Gastrocnemius medialis (tissue), 4 donors: Measurements from ENCODE around the gene BANF1. TPM values are rescaled to one million over a fixed set of nuclear protein-coding genes. Genes with fewer than 3 reads are reported as not detected.

Source experiments
- ATAC-seq, 2 donors: fragments of 150-250 bp; one replicate each; pipeline ENCODE4 v1.9.1; 2016
- DNase-seq, 2 donors: peaks; one replicate each; pipeline ENCODE4 v3.0.0-alpha.2; 2019
- H3K27ac ChIP-seq, 4 donors: fragments of 200-600 bp; sonication (generic); 1 replicate in 1 of 4; 2 replicates in 3 of 4; pipeline ENCODE4 v1.5.1; 2016 to 2018; ENCODE audit warnings: mild to moderate bottlenecking in 2 of 4, moderate library complexity in 1 of 4
- H3K27me3 ChIP-seq, 3 donors: fragments of 200-600 bp; sonication (generic) in 2 of 3; 1 replicate in 1 of 3; 2 replicates in 2 of 3; pipeline versions ENCODE4 v1.5.1 to v1.6.0; 2016 to 2019; ENCODE audit warnings: mild to moderate bottlenecking in 1 of 3, moderate library complexity in 1 of 3
- H3K36me3 ChIP-seq, 2 donors: fragments of 200-600 bp; sonication (generic) in 1 of 2; one replicate each; pipeline ENCODE4 v1.5.1; 2017 to 2018
- H3K4me1 ChIP-seq, 2 donors: fragments of 200-600 bp; sonication (generic) in 1 of 2; one replicate each; pipeline ENCODE4 v1.5.1; 2016 to 2017; ENCODE audit warnings: mild to moderate bottlenecking in 2 of 2
- H3K4me3 ChIP-seq, 4 donors: fragments of 200-600 bp; sonication (generic) in 3 of 4; 1 replicate in 1 of 4; 2 replicates in 3 of 4; pipeline ENCODE4 v1.5.1; 2016 to 2019; ENCODE audit warnings: mild to moderate bottlenecking in 2 of 4
- H3K9me3 ChIP-seq, 3 donors: fragments of 200-600 bp; sonication (generic) in 2 of 3; 1 replicate in 1 of 3; 2 replicates in 2 of 3; pipeline ENCODE4 v1.5.1; 2016 to 2019
- CTCF ChIP-seq, 5 experiments: fragments of 450-650 bp in 3 of 5; fragments of 200-600 bp in 2 of 5; sonication (generic) in 2 of 5; IDR thresholded peaks in 4 of 5; conservative IDR thresholded peaks in 1 of 5; 1 replicate in 4 of 5; 2 replicates in 1 of 5; pipeline ENCODE4 v1.5.1; 2016 to 2019; ENCODE audit warnings: antibody characterized with exemption in 5 of 5, mild to moderate bottlenecking in 3 of 5, moderate library complexity in 3 of 5
- POLR2A ChIP-seq, 2 donors: fragments of 450-650 bp; IDR thresholded peaks; one replicate each; pipeline ENCODE4 v1.6.1; 2017; ENCODE audit warnings: antibody characterized with exemption in 2 of 2, mild to moderate bottlenecking in 2 of 2, moderate library complexity in 2 of 2
- in situ Hi-C, 4 donors: fragments of 200-750 bp; cut with MboI; loops; one replicate each; pipeline versions ENCODE4 v1.15.0 to v1.8.0; 2017; ENCODE audit warnings: low sequenced_read_pairs in 4 of 4
- intact Hi-C: fragments of 100-400 bp; cut with DNase I; formaldehyde crosslinking; loops from one replicate; pipeline ENCODE4 v1.15.1; 2023; ENCODE audit warnings: low total_unique reads
- total RNA-seq, 4 donors: library from RNA; depleted of rRNA; stranded (reverse); fragments of >200 nt; gene quantifications; one replicate each; pipeline versions ENCODE4 v1.1.0 to v1.2.3, GENCODE V29; 2016

The BANF1 gene
- total RNA-seq, 4 donors from 2014 or later: 57.4 to 126 (median 72.1) TPM

DNA sequence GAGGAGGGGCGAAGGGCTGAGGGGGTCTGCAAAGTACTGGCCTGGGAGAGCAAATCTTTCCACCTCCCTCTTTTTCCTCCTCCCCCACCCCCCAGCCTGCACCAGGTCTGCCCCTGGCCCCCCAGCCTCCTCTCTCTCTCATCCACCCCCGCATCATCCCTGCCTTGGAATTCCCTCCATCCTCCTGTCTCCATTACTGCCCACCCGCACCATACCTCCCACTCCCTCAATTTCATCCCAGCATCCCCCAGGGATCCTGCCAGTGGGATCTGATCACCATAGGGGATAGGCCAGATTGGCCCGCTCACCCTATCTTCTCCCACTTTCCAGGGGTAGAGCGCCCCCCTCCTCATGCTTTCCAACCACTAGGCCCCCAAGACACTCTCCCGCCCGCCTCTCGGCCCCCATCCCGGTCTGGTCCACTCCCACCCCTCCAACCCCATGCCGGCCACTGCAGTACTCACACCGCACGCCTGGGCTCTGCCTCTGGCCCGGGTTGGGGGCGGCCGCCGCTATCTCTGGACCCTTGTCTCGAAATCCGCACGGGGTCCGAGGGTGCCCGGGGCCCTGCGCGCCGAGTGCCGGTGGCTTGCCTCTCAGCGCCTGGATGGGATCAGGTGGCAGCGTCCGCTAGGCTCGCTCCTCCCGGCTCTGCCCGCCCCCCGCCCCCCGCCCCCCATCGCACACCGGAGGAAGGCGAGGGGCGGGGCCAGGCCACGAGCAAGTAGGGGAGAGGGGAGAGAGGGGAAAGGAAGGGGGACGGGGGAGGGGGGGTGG lies 46.4 kb downstream of the BANF1 start, which contains the start of gene GAL3ST3:
TSS of gene GAL3ST3 (minus strand) at position 615 of the 777 bp plus-strand sequence. CDS start 3,746 bp downstream, outside the sequence.
- Histone ChIP-seq H3K4me1 (peaks cover 17 to 19% of the 10 kb centered on the region in 2 donors), H3K27me3 (peaks cover 0 to 3% (median 0%) of the 10 kb centered on the region in 3 donors), H3K36me3 (peaks cover 0 to 7% of the 10 kb centered on the region in 2 donors), H3K27ac (no peak within 1 kb of the TSS), H3K9me3 (no peaks in the 10 kb centered on the region), H3K4me3 (no peak within 1 kb of the TSS)
- intact Hi-C loops: no loop called here
- in situ Hi-C loops: no loop called here
- TF ChIP-seq POLR2A (IDR thresholded peaks at IDR 0.05) (no peak), CTCF (IDR thresholded peaks at IDR 0.05 in 4 of 5, conservative IDR thresholded peaks at IDR 0.05 in 1 of 5) (no peak)
- ATAC-seq: no peak
- no peak for DNase-seq

GRCh38 chr11:66050581-66051231 lies 48.4 kb downstream of the BANF1 start:
- Histone ChIP-seq H3K27ac (peak overlapping the region; percentile 83 to 94 (median 90)), H3K9me3 (no peaks in the 10 kb centered on the region), H3K36me3 (peaks cover 0 to 23% of the 10 kb centered on the region in 2 donors), H3K4me3 (no peak overlapping the region), H3K27me3 (peaks cover 0 to 3% (median 0%) of the 10 kb centered on the region in 3 donors), H3K4me1 (peaks cover 13 to 19% of the 10 kb centered on the region in 2 donors)
- intact Hi-C loops (loop anchor here (5.0 to 10.0 kb wide), 2 partner anchors 217 to 1374 kb away; partner anchors contain the start of genes RAB1B and RPS6KB2), in situ Hi-C loops (no loop called here)
- DNase-seq (no peak), ATAC-seq (no peak)
- no peak for TF ChIP-seq POLR2A (IDR thresholded peaks at IDR 0.05)
- TF ChIP-seq CTCF (IDR thresholded peaks at IDR 0.05 in 4 of 5, conservative IDR thresholded peaks at IDR 0.05 in 1 of 5): no peak

DNA sequence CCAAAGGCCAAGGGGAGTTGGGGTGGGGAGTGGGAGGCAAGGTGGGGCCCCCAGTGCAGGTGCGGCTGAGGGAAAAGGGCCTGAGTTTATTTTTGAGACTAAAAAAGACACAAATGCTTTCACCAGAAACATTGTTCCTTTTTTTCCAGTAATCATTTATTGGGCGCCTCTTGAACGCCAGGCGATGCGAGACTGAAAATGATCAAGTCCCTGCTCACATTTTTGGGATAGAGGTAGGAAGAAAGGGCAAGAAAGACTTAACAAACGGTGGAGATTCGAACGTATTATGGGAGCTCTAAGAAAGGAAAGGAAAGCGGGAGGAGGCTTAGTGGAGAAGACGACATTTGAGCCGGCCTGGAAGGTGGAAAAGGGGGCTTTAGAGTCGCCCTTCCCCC lies 49.1 kb downstream of the BANF1 start:
- DNase-seq (no peak), ATAC-seq (no peak)
- intact Hi-C loops: loop anchor here (5.0 to 10.0 kb wide), 2 partner anchors 216 to 1373 kb away; partner anchors contain the start of genes RAB1B and RPS6KB2

More for the DNA sequence above, 49.1 kb downstream of the BANF1 start:
- in situ Hi-C loops: no loop called here
- peak overlapping the region; percentile 95 to 100 (median 98) for H3K4me3 ChIP-seq
- peaks cover 0 to 29% of the 10 kb centered on the region in 2 donors for H3K36me3 ChIP-seq
- no peak for TF ChIP-seq CTCF (IDR thresholded peaks at IDR 0.05 in 4 of 5, conservative IDR thresholded peaks at IDR 0.05 in 1 of 5)
- no peak for TF ChIP-seq POLR2A (IDR thresholded peaks at IDR 0.05)
- peaks cover 0 to 3% (median 0%) of the 10 kb centered on the region in 3 donors for H3K27me3 ChIP-seq
- H3K27ac ChIP-seq: peak overlapping the region; percentile 83 to 94 (median 90)
- H3K9me3 ChIP-seq: no peaks in the 10 kb centered on the region
- H3K4me1 ChIP-seq: peaks cover 13 to 19% of the 10 kb centered on the region in 2 donors
